Mammary epithelial cell (primary cell): ENCODE data around the gene CELF4.

Experiments
- EZH2 ChIP-seq: IDR thresholded peaks from 2 replicates; pipeline ENCODE4 v1.6.1; 2012; ENCODE audit warnings: low read length, inconsistent platforms, borderline replicate concordance
- TF ChIP-seq, protein P1 (sequence below), 2 donors: IDR thresholded peaks in 1 of 2; conservative IDR thresholded peaks in 1 of 2; 2 replicates each; pipeline ENCODE4 v1.5.1; 2011 to 2012; ENCODE audit warnings: inconsistent platforms in 2 of 2, low read length in 2 of 2, mild to moderate bottlenecking in 2 of 2, control low read depth in 1 of 2, low read depth in 1 of 2; ENCODE audit not compliant: insufficient read depth in 1 of 2; ENCODE audit errors: extremely low read depth in 1 of 2

DNA sequence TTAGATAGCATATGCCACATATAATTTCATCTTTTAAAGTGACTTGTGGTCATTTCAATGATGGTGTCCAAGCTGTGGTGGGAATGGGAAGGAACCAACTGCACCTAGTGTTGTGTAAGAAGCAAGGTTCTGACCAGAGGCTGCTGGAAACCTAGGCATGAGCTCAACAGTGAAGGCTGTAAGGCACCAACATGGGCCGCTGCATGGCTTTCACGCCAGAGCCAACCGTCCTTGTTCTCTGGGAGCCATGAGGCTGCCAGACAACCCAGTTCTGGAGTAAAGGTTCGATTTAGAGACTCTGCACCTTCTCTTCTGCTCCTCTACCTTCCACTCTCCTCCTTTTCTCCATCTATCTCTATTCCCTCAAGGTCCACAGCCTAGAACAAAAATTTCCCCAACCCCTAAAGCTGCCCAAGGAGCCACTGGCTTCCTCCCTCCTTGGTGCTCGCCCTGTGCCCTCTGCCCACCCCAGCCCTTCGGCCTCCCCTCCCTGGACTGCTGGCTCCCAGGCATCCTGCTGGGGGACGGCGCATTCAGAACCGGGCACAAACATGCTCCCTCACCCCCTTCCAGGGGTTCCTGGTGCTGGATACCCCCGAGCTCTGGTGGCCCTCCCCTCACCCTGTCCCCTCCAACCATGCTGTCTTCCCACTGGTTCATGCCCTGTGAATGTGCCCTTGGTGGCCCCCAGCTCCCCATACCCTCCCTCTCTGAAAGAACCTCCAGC, 305.1 kb downstream of the CELF4 start:
- TF ChIP-seq, protein P1, sequence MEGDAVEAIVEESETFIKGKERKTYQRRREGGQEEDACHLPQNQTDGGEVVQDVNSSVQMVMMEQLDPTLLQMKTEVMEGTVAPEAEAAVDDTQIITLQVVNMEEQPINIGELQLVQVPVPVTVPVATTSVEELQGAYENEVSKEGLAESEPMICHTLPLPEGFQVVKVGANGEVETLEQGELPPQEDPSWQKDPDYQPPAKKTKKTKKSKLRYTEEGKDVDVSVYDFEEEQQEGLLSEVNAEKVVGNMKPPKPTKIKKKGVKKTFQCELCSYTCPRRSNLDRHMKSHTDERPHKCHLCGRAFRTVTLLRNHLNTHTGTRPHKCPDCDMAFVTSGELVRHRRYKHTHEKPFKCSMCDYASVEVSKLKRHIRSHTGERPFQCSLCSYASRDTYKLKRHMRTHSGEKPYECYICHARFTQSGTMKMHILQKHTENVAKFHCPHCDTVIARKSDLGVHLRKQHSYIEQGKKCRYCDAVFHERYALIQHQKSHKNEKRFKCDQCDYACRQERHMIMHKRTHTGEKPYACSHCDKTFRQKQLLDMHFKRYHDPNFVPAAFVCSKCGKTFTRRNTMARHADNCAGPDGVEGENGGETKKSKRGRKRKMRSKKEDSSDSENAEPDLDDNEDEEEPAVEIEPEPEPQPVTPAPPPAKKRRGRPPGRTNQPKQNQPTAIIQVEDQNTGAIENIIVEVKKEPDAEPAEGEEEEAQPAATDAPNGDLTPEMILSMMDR (conservative IDR thresholded peaks at IDR 0.05 in 1 of 2, IDR thresholded peaks at IDR 0.05 in 1 of 2; ENCODE audit: extremely low read depth in 1 of 2, insufficient read depth in 1 of 2, low read depth in 1 of 2, low read length in 2 of 2): no peak
- no peak for TF ChIP-seq EZH2
